Esophagus (tissue), 2 donors: Measurements from ENCODE around the gene ITPRIP. TPM values are rescaled to one million over a fixed set of nuclear protein-coding genes. Genes with fewer than 3 reads are reported as not detected.
A peak's percentile ranks its signal among the peaks of the same experiment; 100 is the strongest.

Experiments
- H3K27ac ChIP-seq, 2 donors: one replicate each; pipeline ENCODE4 v1.5.1; 2013; ENCODE audit warnings: low read depth in 2 of 2, mild to moderate bottlenecking in 2 of 2, inconsistent platforms in 1 of 2, low read length in 1 of 2, moderate library complexity in 1 of 2
- H3K27me3 ChIP-seq, 2 donors: one replicate each; pipeline ENCODE4 v1.6.1; 2013; ENCODE audit warnings: low read length in 2 of 2, control low read depth in 1 of 2, mild to moderate bottlenecking in 1 of 2; ENCODE audit not compliant: insufficient read depth in 2 of 2, control insufficient read depth in 1 of 2
- H3K36me3 ChIP-seq, 2 donors: one replicate each; pipeline ENCODE4 v1.6.1; 2013; ENCODE audit warnings: low read length in 1 of 2; ENCODE audit not compliant: control insufficient read depth in 2 of 2, insufficient read depth in 2 of 2
- H3K4me1 ChIP-seq, 2 donors: one replicate each; pipeline ENCODE4 v1.6.1; 2013; ENCODE audit warnings: low read length in 1 of 2; ENCODE audit not compliant: control insufficient read depth in 2 of 2, insufficient read depth in 2 of 2
- H3K4me3 ChIP-seq, 2 donors: one replicate each; pipeline ENCODE4 v1.5.1; 2013; ENCODE audit warnings: low read length in 2 of 2, mild to moderate bottlenecking in 2 of 2, low read depth in 1 of 2, moderate library complexity in 1 of 2
- H3K9me3 ChIP-seq, 2 donors: one replicate each; pipeline ENCODE4 v1.6.1; 2013; ENCODE audit warnings: mild to moderate bottlenecking in 2 of 2, low read depth in 1 of 2, low read length in 1 of 2, moderate library complexity in 1 of 2; ENCODE audit not compliant: control insufficient read depth in 2 of 2, insufficient read depth in 1 of 2
- WGBS, 2 donors: extraction: QIAGEN DNeasy Blood & Tissue Kit; methylation state at CpG; one replicate each; pipeline ENCODE4 v1.1.7; 2013; 5-methylcytosine and 5-hydroxymethylcytosine counted together
- polyA plus RNA-seq, 2 donors: library from polyadenylated mRNA; stranded (reverse); fragments of 200-250 nt; gene quantifications; one replicate each; pipeline ENCODE4 v1.2.3, GENCODE V29; 2013
- donor health status: healthy with polysubstance abuse.
- donor health status: Bipolar disorder and iron deficiency.

ITPRIP gene
- polyA plus RNA-seq, 2 donors, result 34.0 to 34.5 TPM

DNA sequence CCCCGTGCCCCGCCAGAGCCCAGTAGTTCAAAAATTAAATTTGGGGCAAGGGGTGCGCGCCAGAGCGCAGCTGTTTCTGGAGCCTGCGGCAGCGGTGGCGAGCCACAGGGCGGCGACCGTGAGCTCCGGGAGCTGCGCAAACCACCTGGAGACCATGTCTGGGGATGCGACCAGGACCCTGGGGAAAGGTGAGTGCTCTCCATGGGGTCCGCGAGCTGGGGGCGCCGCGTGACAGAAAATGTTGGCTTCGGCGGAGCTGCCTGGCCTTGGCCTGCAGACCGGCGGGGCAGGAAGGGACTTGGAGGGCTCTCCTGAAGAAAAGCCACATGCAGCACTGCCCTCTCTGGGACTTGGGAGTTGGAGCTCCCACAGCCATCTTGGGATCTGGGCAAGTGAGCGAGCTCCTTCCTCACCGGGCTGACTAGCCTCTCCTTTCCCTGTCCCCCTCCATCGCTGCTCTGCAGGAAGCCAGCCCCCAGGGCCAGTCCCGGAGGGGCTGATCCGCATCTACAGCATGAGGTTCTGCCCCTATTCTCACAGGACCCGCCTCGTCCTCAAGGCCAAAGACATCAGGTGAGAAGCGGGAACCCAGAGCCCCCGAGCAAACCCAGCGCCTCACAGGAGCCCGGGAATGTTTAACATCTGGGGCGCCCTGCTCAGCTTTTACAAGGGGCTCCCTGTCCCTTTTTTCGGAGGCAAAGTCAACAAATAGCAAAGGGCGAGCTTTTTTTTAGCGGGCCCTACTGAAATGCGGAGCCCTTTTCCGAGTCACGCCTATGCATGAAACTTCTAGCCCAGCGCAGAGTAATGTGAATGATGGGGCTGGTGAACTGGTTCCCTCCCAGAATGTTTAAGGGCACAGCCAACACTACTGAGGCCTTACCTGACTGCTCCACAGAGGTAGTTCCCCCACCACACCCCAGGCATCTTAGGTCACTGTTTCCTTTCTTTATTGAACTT, 63.2 kb downstream of the ITPRIP start:
- no peaks in the 10 kb centered on the region for H3K36me3 ChIP-seq
- no peaks in the 10 kb centered on the region for H3K9me3 ChIP-seq
- peak overlapping the region; percentile 50 to 67 for H3K4me3 ChIP-seq
- H3K27me3 ChIP-seq, result no peaks in the 10 kb centered on the region
- 14 to 19% methylated on average over 42 of the region's 42 CpGs for WGBS, 2 donors
- no peaks in the 10 kb centered on the region for H3K4me1 ChIP-seq
- peak overlapping the region in 1 of 2 donors; percentile 62 for H3K27ac ChIP-seq

DNA sequence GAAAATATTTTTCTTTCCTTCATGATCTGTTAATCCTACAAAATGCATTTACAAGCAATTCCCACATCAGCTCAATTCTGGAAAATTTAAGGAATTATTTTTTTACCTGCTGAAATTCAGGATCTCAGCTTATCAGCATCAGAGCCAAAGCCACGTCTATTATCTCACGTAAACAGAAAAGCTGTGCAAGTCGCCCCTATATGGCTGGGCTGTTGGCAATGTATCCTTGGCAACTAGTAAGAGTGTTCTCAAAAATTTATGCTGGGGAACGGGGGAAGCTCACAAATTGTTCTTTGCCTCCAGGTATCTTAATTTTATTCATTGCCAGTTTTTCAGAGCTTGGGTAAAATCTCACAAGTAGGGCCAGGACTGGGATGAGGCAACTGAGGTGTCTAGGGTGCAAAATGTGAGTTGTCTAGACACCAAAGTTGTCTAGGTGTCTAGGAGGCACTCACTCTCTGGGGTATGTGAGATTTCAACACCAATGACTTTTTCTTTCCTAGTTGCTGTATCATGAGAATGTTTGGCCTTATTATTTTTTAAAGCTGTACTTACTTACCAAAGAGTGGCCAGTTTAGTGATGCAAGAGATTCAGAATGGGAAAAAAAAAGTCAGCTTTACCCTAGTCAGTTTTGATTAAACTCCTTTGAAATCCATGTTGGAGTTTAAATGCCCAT, 64.2 kb downstream of the ITPRIP start:
- WGBS, 2 donors, result 62 to 72% methylated on average over 4 of the region's 4 CpGs
- H3K36me3 ChIP-seq, result no peaks in the 10 kb centered on the region
- no peaks in the 10 kb centered on the region for H3K4me1 ChIP-seq
- no peaks in the 10 kb centered on the region for H3K27me3 ChIP-seq
- H3K9me3 ChIP-seq, result no peaks in the 10 kb centered on the region
- no peak overlapping the region for H3K27ac ChIP-seq
- no peak overlapping the region for H3K4me3 ChIP-seq

DNA sequence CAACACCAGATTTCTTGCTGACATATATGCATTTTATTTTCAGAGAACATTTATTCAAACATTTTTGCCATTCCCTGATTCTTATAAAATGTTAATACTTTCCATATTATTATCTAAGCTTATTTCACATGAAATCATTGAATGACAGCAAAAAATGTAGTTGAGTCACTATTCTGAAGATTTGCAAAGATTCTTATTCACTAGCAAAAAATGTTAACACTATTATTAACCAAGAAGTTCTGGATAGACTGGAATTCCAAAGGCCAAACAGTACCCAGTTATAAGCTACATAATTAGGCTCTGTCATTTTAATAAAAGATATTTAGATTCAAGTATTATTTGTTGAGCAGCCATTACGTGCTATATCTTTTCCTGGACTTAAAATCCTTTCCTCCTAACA, 65.0 kb downstream of the ITPRIP start:
- no peaks in the 10 kb centered on the region for H3K36me3 ChIP-seq
- no peaks in the 10 kb centered on the region for H3K27me3 ChIP-seq
- H3K4me3 ChIP-seq, result no peak overlapping the region
- no peaks in the 10 kb centered on the region for H3K4me1 ChIP-seq
- no peak overlapping the region for H3K27ac ChIP-seq
- 81 to 85% methylated on average over 1 of the region's 1 CpG for WGBS, 2 donors
- H3K9me3 ChIP-seq, result no peaks in the 10 kb centered on the region

DNA sequence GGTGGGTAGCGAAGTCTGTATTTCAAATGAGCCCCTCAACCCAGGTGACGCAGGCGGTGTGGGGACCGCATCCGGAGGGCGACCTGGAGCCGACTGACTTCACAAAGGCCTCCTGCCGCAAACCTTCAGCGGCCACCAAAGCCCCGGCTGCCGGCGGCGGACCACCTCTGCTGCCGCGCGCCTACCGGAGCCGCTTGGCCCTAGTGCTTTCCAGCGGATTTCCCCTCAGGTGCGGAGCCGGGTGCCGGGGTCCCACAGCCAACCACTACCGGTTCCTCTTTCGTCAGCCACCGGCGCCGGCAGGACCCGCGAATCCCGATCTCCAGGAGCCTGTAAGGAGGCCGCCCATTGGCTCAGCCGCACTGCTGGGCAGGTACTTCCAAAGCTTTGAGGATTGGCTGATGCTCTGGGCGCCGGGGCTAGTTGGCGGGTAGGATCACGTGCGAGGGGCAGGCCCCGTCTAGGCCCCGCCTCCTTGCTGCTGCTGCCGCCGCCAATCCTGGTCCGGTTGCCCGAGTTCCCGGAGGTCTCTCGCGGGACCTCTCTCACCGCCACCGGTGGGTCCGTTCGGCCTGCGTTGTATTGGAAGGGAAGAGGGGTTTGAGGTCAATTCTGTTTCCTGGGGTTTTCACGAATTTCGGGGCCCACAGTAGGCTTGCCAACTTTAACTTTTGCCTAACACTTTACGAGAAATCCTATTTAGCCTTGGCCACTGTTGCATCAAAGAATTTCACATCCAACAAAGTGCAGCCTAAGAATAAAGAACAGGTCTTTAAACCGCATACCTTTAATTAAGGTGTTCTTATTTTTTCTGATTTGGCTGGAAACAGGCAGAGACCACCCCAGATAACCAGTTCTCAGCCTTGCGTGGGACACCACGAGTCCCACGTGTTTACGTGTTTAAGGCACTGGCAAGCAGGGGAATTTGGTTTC, 69.3 kb downstream of the ITPRIP start, which contains the start of gene GSTO2:
Gene GSTO2, plus strand, starts transcription at position 472 of the 933 bp plus-strand sequence. CDS start 5,732 bp downstream, outside the sequence.
- peak within 1 kb of the TSS; percentile 61 to 77 for H3K4me3 ChIP-seq
- H3K27ac ChIP-seq, result peak within 1 kb of the TSS; percentile 84 to 86
- H3K27me3 ChIP-seq, result no peaks in the 10 kb centered on the region
- no peaks in the 10 kb centered on the region for H3K9me3 ChIP-seq
- peaks cover 0 to 4% of the 10 kb centered on the region in 2 donors for H3K36me3 ChIP-seq
- WGBS, 2 donors, result 4 to 6% methylated on average over 55 to 59 of the region's 59 CpGs
- H3K4me1 ChIP-seq, result no peaks in the 10 kb centered on the region

DNA sequence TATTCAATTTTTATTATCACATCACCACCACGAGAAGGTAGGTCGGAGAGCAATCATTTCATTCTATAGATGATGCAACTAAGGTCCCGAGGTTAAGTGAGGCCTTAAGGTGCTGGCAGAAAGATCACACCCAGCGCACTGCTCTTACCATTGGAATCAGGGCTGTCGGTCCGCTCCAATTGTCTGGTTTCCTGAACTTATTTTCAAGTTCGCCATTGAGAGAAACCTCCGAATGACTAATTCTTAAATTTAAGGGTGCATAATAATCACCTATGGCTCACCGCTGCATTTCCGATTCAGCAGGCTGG, 69.9 kb downstream of the ITPRIP start:
- 8 to 10% methylated on average over 10 of the region's 10 CpGs for WGBS, 2 donors
- Histone ChIP-seq H3K36me3 (peaks cover 0 to 4% of the 10 kb centered on the region in 2 donors), H3K4me1 (no peaks in the 10 kb centered on the region), H3K27ac (peak overlapping the region; percentile 84 to 86), H3K4me3 (peak overlapping the region; percentile 61 to 77), H3K9me3 (no peaks in the 10 kb centered on the region), H3K27me3 (no peaks in the 10 kb centered on the region)

DNA sequence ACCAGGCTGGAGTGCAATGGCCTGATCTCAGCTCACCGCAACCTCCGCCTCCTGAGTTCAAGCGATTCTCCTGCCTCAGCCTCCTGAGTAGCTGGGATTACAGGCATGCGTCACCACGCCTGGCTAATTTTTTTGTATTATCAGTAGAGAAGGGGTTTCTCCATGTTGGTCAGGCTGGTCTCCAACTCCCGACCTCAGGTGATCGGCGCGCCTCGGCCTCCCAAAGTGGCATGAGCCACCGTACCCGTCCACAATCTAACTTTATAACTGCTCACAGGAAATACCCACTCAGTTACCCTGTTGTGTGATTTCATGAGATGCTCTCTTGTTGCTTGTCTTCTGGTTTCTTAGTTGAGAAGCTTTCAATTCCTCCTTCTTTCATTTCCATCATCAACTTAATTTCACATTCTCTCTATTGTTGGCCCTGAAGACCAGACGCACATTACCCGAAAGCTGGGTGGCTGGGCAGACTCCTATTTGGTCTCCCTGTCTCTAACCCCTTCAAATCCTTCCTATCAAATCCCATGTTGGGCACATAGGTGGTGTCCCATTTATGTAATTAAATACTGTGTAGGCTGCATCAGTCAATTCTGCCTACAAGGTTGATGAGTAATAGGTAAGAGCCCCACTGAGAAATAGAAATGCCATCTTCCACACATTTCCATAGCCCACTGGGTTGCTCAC, 70.4 kb downstream of the ITPRIP start:
- Histone ChIP-seq H3K27me3 (no peaks in the 10 kb centered on the region), H3K36me3 (peaks cover 0 to 4% of the 10 kb centered on the region in 2 donors), H3K9me3 (no peaks in the 10 kb centered on the region), H3K4me1 (no peaks in the 10 kb centered on the region), H3K4me3 (peak overlapping the region; percentile 61 to 77), H3K27ac (peak overlapping the region in 1 of 2 donors; percentile 13)
- 81 to 87% methylated on average over 14 of the region's 14 CpGs for WGBS, 2 donors

DNA sequence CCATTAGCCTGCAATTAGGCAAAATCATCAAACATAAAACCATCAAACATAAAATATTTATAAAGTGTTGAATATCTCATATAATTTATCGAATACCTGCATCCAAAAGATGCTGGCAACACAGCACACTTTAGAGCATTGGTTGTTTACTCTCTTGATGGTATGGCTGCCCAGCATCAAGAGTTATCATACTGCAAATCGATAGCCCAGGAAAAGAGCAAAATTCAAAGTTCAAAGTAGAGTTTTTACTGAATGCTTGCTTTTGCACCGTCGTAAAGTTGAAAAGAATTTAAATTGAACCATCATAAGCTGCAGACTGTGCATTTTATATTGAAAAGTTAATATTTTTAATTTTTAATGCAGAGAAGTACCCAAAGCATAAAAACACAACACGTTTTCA, 73.5 kb downstream of the ITPRIP start:
- Histone ChIP-seq H3K4me3 (no peak overlapping the region), H3K27ac (no peak overlapping the region), H3K9me3 (no peaks in the 10 kb centered on the region), H3K27me3 (no peaks in the 10 kb centered on the region), H3K4me1 (peaks cover 0 to 3% of the 10 kb centered on the region in 2 donors), H3K36me3 (peaks cover 3 to 12% of the 10 kb centered on the region in 2 donors)
- WGBS, 2 donors, result 83 to 91% methylated on average over 5 of the region's 5 CpGs

DNA sequence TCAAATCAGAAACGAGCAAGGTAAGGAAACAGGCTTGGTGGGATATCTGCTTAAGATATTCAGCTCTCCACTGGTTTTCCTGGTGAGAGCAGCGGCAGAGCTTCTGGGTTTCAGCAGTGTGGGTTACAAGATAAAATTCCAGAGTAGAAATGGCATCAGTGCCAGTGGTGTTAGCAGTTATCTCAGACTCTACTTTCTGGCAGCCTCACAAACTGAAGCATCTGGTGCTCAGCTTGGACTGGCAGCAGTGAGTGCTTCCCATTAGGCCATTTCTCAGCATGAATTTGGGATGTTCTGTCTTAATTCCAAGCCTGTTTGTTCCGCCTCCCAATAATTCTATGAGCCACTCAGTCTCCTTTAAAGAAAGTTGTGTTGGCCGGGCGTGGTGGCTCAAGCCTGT, 76.2 kb downstream of the ITPRIP start:
- no peaks in the 10 kb centered on the region for H3K27me3 ChIP-seq

More for the DNA sequence above, 76.2 kb downstream of the ITPRIP start:
- Histone ChIP-seq H3K9me3 (no peaks in the 10 kb centered on the region), H3K4me1 (peaks cover 0 to 3% of the 10 kb centered on the region in 2 donors), H3K4me3 (no peak overlapping the region), H3K27ac (no peak overlapping the region), H3K36me3 (peaks cover 3 to 15% of the 10 kb centered on the region in 2 donors)
- WGBS, 2 donors, result 86 to 89% methylated on average over 5 of the region's 5 CpGs
